Upper lobe of left lung (tissue), 4 donors: Measurements from ENCODE around the gene CDH13.

ENCODE experiments used
- CTCF ChIP-seq, 6 experiments: fragments of 450-650 bp in 4 of 6; fragments of 200-600 bp in 2 of 6; sonication (generic) in 2 of 6; IDR thresholded peaks; one replicate each; pipeline ENCODE4 v1.5.1; 2016 to 2019; ENCODE audit warnings: antibody characterized with exemption in 6 of 6
- POLR2AphosphoS5 ChIP-seq, 2 donors: sonication (generic); formaldehyde crosslinking; IDR thresholded peaks; one replicate each; pipeline ENCODE4 v1.5.1; 2017; ENCODE audit warnings: antibody characterized with exemption in 2 of 2

GRCh38 chr16:82865412-82865811, 238.6 kb downstream of the CDH13 start:
- TF ChIP-seq CTCF (IDR thresholded peaks at IDR 0.05) (no peak), POLR2AphosphoS5 (IDR thresholded peaks at IDR 0.05) (no peak)
